Measurements from ENCODE around the gene PHOSPHO2.

The PHOSPHO2 gene

GRCh38 chr2:169717691-169718063 lies 23.4 kb downstream of the PHOSPHO2 start:
- no peak for DNase-seq

- no peak for DNase-seq
These were observed 24.7 kb downstream of the PHOSPHO2 start for GRCh38 chr2:169718930-169719504.

GRCh38 chr2:169721016-169721415 lies 26.7 kb downstream of the PHOSPHO2 start:
- DNase-seq: no peak

GRCh38 chr2:169727065-169727464 lies 32.8 kb downstream of the PHOSPHO2 start:
- DNase-seq: no peak

- no peak for DNase-seq
These were observed 35.0 kb downstream of the PHOSPHO2 start for GRCh38 chr2:169729274-169729605.

GRCh38 chr2:169732075-169732474 lies 37.8 kb downstream of the PHOSPHO2 start:
- no peak for DNase-seq

GRCh38 chr2:169732583-169733358 lies 38.5 kb downstream of the PHOSPHO2 start:
- no peak for DNase-seq

- no peak for DNase-seq
These were observed 40.0 kb downstream of the PHOSPHO2 start for GRCh38 chr2:169734169-169734847.

GRCh38 chr2:169735623-169736022 lies 41.4 kb downstream of the PHOSPHO2 start:
- no peak for DNase-seq

GRCh38 chr2:169736902-169737301 lies 42.6 kb downstream of the PHOSPHO2 start:
- no peak for DNase-seq

GRCh38 chr2:169738566-169739229 lies 44.4 kb downstream of the PHOSPHO2 start:
- no peak for DNase-seq

GRCh38 chr2:169739351-169739750 lies 45.1 kb downstream of the PHOSPHO2 start:
- DNase-seq: no peak

- DNase-seq: no peak
These were observed 49.3 kb downstream of the PHOSPHO2 start for GRCh38 chr2:169743549-169743948.

GRCh38 chr2:169746240-169746639 lies 52.0 kb downstream of the PHOSPHO2 start:
- no peak for DNase-seq

GRCh38 chr2:169748319-169748718 lies 54.0 kb downstream of the PHOSPHO2 start:
- DNase-seq: no peak
